Keratinocyte (primary cell): ENCODE results near the gene APOL1. TPM values are rescaled to one million over a fixed set of nuclear protein-coding genes. Genes with fewer than 3 reads are reported as not detected.

ENCODE experiments used
- DNase-seq: peaks from one replicate; pipeline ENCODE4 v3.0.0-alpha.2; 2011; ENCODE audit warnings: low read depth, missing footprints, low spot score
- FAIRE-seq: peaks from 2 replicates; lab custom pipeline; 2011; peaks lifted over from hg19 to GRCh38; lab: Jason Lieb, UNC
- H2AFZ ChIP-seq: 2 replicates; pipeline ENCODE4 v1.6.0; 2012; ENCODE audit warnings: low read length, control low read depth, inconsistent platforms; ENCODE audit not compliant: control insufficient read depth
- H3K27ac ChIP-seq: 2 replicates; pipeline ENCODE4 v1.5.1; 2011; ENCODE audit warnings: low read length; ENCODE audit not compliant: control insufficient read depth, insufficient read depth
- H3K27me3 ChIP-seq: 3 replicates; pipeline ENCODE4 v1.6.0; 2011; ENCODE audit warnings: low read length; ENCODE audit not compliant: control insufficient read depth, insufficient read depth; ENCODE audit errors: extremely low read depth
- H3K36me3 ChIP-seq, 2 experiments: 2 replicates in 1 of 2; 3 replicates in 1 of 2; pipeline ENCODE4 v1.5.1; 2011; ENCODE audit warnings: low read length in 2 of 2, mild to moderate bottlenecking in 1 of 2; ENCODE audit not compliant: control insufficient read depth in 2 of 2, insufficient read depth in 2 of 2; ENCODE audit errors: extremely low read depth in 1 of 2
- H3K4me1 ChIP-seq: 3 replicates; pipeline ENCODE4 v1.5.1; 2011; ENCODE audit warnings: low read length; ENCODE audit not compliant: control insufficient read depth, insufficient read depth; ENCODE audit errors: extremely low read depth
- H3K4me2 ChIP-seq: 3 replicates; pipeline ENCODE4 v1.6.0; 2011; ENCODE audit warnings: low read depth, low read length; ENCODE audit not compliant: control insufficient read depth, insufficient read depth; ENCODE audit errors: extremely low read depth
- H3K4me3 ChIP-seq, 3 experiments: fragments of 200-600 bp in 1 of 3; sonication (generic) in 1 of 3; 2 replicates in 2 of 3; 3 replicates in 1 of 3; pipeline ENCODE4 v1.5.1; 2011 to 2016; ENCODE audit warnings: low read length in 3 of 3, mild to moderate bottlenecking in 3 of 3, control low read depth in 2 of 3, inconsistent platforms in 1 of 3, low read depth in 1 of 3, mixed read lengths in 1 of 3, mixed run types in 1 of 3, moderate library complexity in 1 of 3; ENCODE audit not compliant: control insufficient read depth in 2 of 3, insufficient read depth in 2 of 3; ENCODE audit errors: extremely low read depth in 1 of 3
- H3K79me2 ChIP-seq: 2 replicates; pipeline ENCODE4 v1.6.0; 2012; ENCODE audit warnings: low read length; ENCODE audit not compliant: control insufficient read depth, insufficient read depth
- H3K9ac ChIP-seq: 3 replicates; pipeline ENCODE4 v1.6.0; 2011; ENCODE audit warnings: low read length; ENCODE audit not compliant: control insufficient read depth, insufficient read depth; ENCODE audit errors: extremely low read depth
- H3K9me1 ChIP-seq: 3 replicates; pipeline ENCODE4 v1.6.0; 2011; ENCODE audit warnings: low read length; ENCODE audit not compliant: control insufficient read depth, insufficient read depth; ENCODE audit errors: extremely low read depth
- H3K9me3 ChIP-seq: 2 replicates; pipeline ENCODE4 v1.5.1; 2012; ENCODE audit warnings: low read depth, low read length; ENCODE audit not compliant: control insufficient read depth
- H4K20me1 ChIP-seq: 3 replicates; pipeline ENCODE4 v1.6.0; 2011; ENCODE audit warnings: low read length; ENCODE audit not compliant: control insufficient read depth, insufficient read depth; ENCODE audit errors: extremely low read depth
- EZH2 ChIP-seq: IDR thresholded peaks from one replicate; pipeline ENCODE4 v1.6.1; 2012; ENCODE audit warnings: inconsistent platforms, mild to moderate bottlenecking, low read length, moderate library complexity
- dilution Hi-C: fragments of 300-500 bp; cut with MboI; formaldehyde crosslinking; loops from one replicate; pipeline ENCODE4 v1.7.0; 2020; ENCODE audit warnings: low sequenced_read_pairs; ENCODE audit not compliant: extremely low pct_ligation_motif_present
- polyA plus RNA-seq, 5 experiments: library from polyadenylated mRNA; depleted of rRNA in 3 of 5; stranded (reverse) in 3 of 5; stranded (forward) in 1 of 5; unstranded in 1 of 5; fragments of >200 nt; gene quantifications; 1 replicate in 1 of 5; 2 replicates in 3 of 5; 3 replicates in 1 of 5; pipeline versions ENCODE4 v1.2.1 to v1.2.3, GENCODE V29; 2011 to 2012; ENCODE audit warnings: missing spikeins in 2 of 5, low read depth in 1 of 5, low replicate concordance in 1 of 5
- TF ChIP-seq, protein P1 (sequence below), 3 experiments: IDR thresholded peaks in 1 of 3; conservative IDR thresholded peaks in 1 of 3; optimal IDR thresholded peaks in 1 of 3; 2 replicates in 2 of 3; 3 replicates in 1 of 3; pipeline versions ENCODE3 to v1.5.1; 2011; ENCODE audit warnings: low read length in 3 of 3, mild to moderate bottlenecking in 3 of 3, moderate library complexity in 2 of 3, control low read depth in 1 of 3, inconsistent platforms in 1 of 3; ENCODE audit not compliant: insufficient read depth in 2 of 3; ENCODE audit errors: extremely low read depth in 1 of 3

The APOL1 gene
- polyA plus RNA-seq, 1 donor (not counting 4 experiments of a cell fraction or from before 2014, with no cell fraction given), result 3.0 TPM

DNA sequence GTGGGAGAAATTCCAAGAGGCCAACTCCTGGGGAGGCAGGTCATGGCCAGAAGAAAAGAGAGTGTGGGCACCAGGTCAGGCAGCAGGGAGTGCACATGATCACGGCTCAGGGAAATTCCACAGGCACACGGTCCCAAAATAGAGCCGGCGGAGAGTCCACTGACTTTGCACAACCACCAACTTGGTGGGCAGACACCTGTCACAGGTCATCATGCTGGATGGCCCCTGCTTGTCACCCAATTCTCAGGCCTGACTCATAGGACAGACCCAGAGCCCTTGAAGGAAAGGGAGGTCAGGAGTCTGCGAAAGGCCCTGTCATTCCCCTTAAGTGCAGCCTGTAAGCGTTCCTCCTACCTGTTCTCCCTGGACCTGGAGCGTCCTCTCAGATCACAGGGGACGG is 29.4 kb upstream of the APOL1 start:
- dilution Hi-C loops, result no loop called here
- FAIRE-seq (no peak), DNase-seq (no peak)
- Histone ChIP-seq H3K4me3 (no peak overlapping the region), H3K36me3 (peaks cover 0 to 3% of the 10 kb centered on the region in 2 experiments), H3K4me1 (no peaks in the 10 kb centered on the region), H3K9ac (no peak overlapping the region), H2AFZ (no peak overlapping the region), H3K9me3 (no peaks in the 10 kb centered on the region), H3K9me1 (no peaks in the 10 kb centered on the region), H4K20me1 (no peaks in the 10 kb centered on the region), H3K79me2 (no peaks in the 10 kb centered on the region), H3K4me2 (no peak overlapping the region), H3K27me3 (no peaks in the 10 kb centered on the region), H3K27ac (no peak overlapping the region)
- no peak for TF ChIP-seq EZH2
- TF ChIP-seq, protein P1, sequence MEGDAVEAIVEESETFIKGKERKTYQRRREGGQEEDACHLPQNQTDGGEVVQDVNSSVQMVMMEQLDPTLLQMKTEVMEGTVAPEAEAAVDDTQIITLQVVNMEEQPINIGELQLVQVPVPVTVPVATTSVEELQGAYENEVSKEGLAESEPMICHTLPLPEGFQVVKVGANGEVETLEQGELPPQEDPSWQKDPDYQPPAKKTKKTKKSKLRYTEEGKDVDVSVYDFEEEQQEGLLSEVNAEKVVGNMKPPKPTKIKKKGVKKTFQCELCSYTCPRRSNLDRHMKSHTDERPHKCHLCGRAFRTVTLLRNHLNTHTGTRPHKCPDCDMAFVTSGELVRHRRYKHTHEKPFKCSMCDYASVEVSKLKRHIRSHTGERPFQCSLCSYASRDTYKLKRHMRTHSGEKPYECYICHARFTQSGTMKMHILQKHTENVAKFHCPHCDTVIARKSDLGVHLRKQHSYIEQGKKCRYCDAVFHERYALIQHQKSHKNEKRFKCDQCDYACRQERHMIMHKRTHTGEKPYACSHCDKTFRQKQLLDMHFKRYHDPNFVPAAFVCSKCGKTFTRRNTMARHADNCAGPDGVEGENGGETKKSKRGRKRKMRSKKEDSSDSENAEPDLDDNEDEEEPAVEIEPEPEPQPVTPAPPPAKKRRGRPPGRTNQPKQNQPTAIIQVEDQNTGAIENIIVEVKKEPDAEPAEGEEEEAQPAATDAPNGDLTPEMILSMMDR (optimal IDR thresholded peaks at IDR 0.05 in 1 of 3, IDR thresholded peaks at IDR 0.05 in 1 of 3, conservative IDR thresholded peaks at IDR 0.05 in 1 of 3; ENCODE audit: extremely low read depth in 1 of 3, insufficient read depth in 2 of 3, low read length in 3 of 3), result no peak

DNA sequence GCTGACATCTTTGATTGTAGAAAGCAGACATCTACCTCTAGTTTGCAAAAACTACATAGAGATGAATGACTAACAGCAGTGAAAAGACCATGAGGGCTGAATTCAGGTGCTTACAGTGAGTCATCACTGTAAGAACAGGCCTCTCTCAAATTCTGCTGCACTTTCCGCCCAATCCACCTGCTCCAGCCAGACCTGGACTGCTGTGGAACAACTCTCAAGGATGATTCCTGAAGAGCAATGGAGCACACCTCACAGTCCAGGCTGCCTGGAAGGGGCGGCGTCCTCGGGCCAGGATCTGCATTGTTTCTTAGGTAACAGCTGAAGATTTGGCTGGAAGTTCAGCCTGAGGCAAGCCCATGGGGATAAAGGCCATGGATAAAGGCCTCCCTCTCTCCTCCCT is 28.7 kb upstream of the APOL1 start:
- no peaks in the 10 kb centered on the region for H4K20me1 ChIP-seq
- no peaks in the 10 kb centered on the region for H3K9me3 ChIP-seq
- dilution Hi-C loops, result no loop called here
- H3K4me3 ChIP-seq, result no peak overlapping the region
- no peaks in the 10 kb centered on the region for H3K9me1 ChIP-seq
- no peak overlapping the region for H2AFZ ChIP-seq
- TF ChIP-seq EZH2, result no peak
- TF ChIP-seq, protein P1 (optimal IDR thresholded peaks at IDR 0.05 in 1 of 3, IDR thresholded peaks at IDR 0.05 in 1 of 3, conservative IDR thresholded peaks at IDR 0.05 in 1 of 3; ENCODE audit: extremely low read depth in 1 of 3, insufficient read depth in 2 of 3, low read length in 3 of 3), result no peak
- peaks cover 0 to 7% of the 10 kb centered on the region in 2 experiments for H3K36me3 ChIP-seq
- no peak for FAIRE-seq
- no peaks in the 10 kb centered on the region for H3K79me2 ChIP-seq
- no peak for DNase-seq
- no peak overlapping the region for H3K9ac ChIP-seq
- no peak overlapping the region for H3K27ac ChIP-seq
- H3K4me2 ChIP-seq, result no peak overlapping the region
- H3K27me3 ChIP-seq, result no peaks in the 10 kb centered on the region
- H3K4me1 ChIP-seq, result no peaks in the 10 kb centered on the region
